ENCODE measurements around the gene UBE2G2.

GRCh38 chr21:44792702-44793591 lies 8.7 kb downstream of the UBE2G2 start:
- peak; percentile 71 to 76 (median 72) for TF ChIP-seq CTCF (optimal IDR thresholded peaks at IDR 0.05 in 1 of 3, IDR thresholded peaks at IDR 0.05 in 1 of 3, conservative IDR thresholded peaks at IDR 0.05 in 1 of 3; ENCODE audit: extremely low read depth in 1 of 3, insufficient read depth in 2 of 3, low read length in 3 of 3)
- no peak for TF ChIP-seq EZH2 (IDR thresholded peaks at IDR 0.05; ENCODE audit: low read length)
